ENCODE results near the gene PITX2. TPM values are rescaled to one million over a fixed set of nuclear protein-coding genes. Genes with fewer than 3 reads are reported as not detected.

Gene PITX2
- total RNA-seq, 1 donor from 2014 or later, result not detected

- intact Hi-C loops (cut with DNase I), result no loop called here
- DNase-seq, result no peak
- H3K36me3 ChIP-seq, result no peaks in the 10 kb centered on the region
- H3K9me3 ChIP-seq, result no peaks in the 10 kb centered on the region
- no peaks in the 10 kb centered on the region for H3K4me1 ChIP-seq
- no peaks in the 10 kb centered on the region for H3K27me3 ChIP-seq
- TF ChIP-seq CTCF (IDR thresholded peaks at IDR 0.05), result no peak
- no peak overlapping the region for H3K4me3 ChIP-seq
- no peak overlapping the region for H3K27ac ChIP-seq
- peak; percentile 46 for ATAC-seq
Observed at GRCh38 chr4:110666030-110666429, 43.2 kb upstream of the PITX2 start.

- no peaks in the 10 kb centered on the region for H3K9me3 ChIP-seq
- DNase-seq, result no peak
- no peak for TF ChIP-seq CTCF (IDR thresholded peaks at IDR 0.05)
- no peaks in the 10 kb centered on the region for H3K36me3 ChIP-seq
- intact Hi-C loops (cut with DNase I), result no loop called here
- H3K4me3 ChIP-seq, result no peak overlapping the region
- no peak overlapping the region for H3K27ac ChIP-seq
- H3K4me1 ChIP-seq, result no peaks in the 10 kb centered on the region
- no peaks in the 10 kb centered on the region for H3K27me3 ChIP-seq
- no peak for ATAC-seq
Observed at GRCh38 chr4:110663738-110664444, 41.0 kb upstream of the PITX2 start.

GRCh38 chr4:110663206-110663605 lies 40.3 kb upstream of the PITX2 start:
- Histone ChIP-seq H3K4me3 (no peak overlapping the region), H3K4me1 (no peaks in the 10 kb centered on the region), H3K27ac (no peak overlapping the region), H3K27me3 (no peaks in the 10 kb centered on the region), H3K9me3 (no peaks in the 10 kb centered on the region), H3K36me3 (no peaks in the 10 kb centered on the region)
- no peak for TF ChIP-seq CTCF (IDR thresholded peaks at IDR 0.05)
- no peak for ATAC-seq
- no peak for DNase-seq
- intact Hi-C loops (cut with DNase I), result no loop called here

- intact Hi-C loops (cut with DNase I), result no loop called here
- H3K4me3 ChIP-seq, result no peak overlapping the region
- no peaks in the 10 kb centered on the region for H3K4me1 ChIP-seq
- H3K36me3 ChIP-seq, result no peaks in the 10 kb centered on the region
- no peaks in the 10 kb centered on the region for H3K9me3 ChIP-seq
- H3K27ac ChIP-seq, result no peak overlapping the region
- no peak for TF ChIP-seq CTCF (IDR thresholded peaks at IDR 0.05)
- no peak for ATAC-seq
- no peaks in the 10 kb centered on the region for H3K27me3 ChIP-seq
- no peak for DNase-seq
Observed at GRCh38 chr4:110660755-110661154, 37.9 kb upstream of the PITX2 start.

- no peak for TF ChIP-seq CTCF (IDR thresholded peaks at IDR 0.05)
- DNase-seq (no peak), ATAC-seq (no peak)
- H3K27ac ChIP-seq, result no peak overlapping the region
- no peaks in the 10 kb centered on the region for H3K36me3 ChIP-seq
- no peaks in the 10 kb centered on the region for H3K27me3 ChIP-seq
- intact Hi-C loops (cut with DNase I), result no loop called here
- no peaks in the 10 kb centered on the region for H3K9me3 ChIP-seq
- no peak overlapping the region for H3K4me3 ChIP-seq
- no peaks in the 10 kb centered on the region for H3K4me1 ChIP-seq
Observed at GRCh38 chr4:110654254-110654635, 31.4 kb upstream of the PITX2 start.
